Esophagus squamous epithelium (tissue), 5 donors: Measurements from ENCODE around the gene FAM209B. TPM values are rescaled to one million over a fixed set of nuclear protein-coding genes. Genes with fewer than 3 reads are reported as not detected.
"Not testable (repeated sequence)": the region's sequence is repeated elsewhere in the genome, so short reads cannot be mapped to it uniquely, and the experiment has no call there.

Experiments used
- DNase-seq: peaks from one replicate; lab custom pipeline; 2025; lab: John Stamatoyannopoulos, UW
- H3K27ac ChIP-seq, 4 donors: fragments of 200-600 bp; sonication (generic); one replicate each; pipeline ENCODE4 v1.5.1; 2016 to 2019; ENCODE audit warnings: mild to moderate bottlenecking in 1 of 4
- H3K27me3 ChIP-seq, 4 donors: fragments of 200-600 bp; sonication (generic); 1 replicate in 3 of 4; 2 replicates in 1 of 4; pipeline versions ENCODE4 v1.5.1 to v1.6.0; 2017 to 2021; ENCODE audit warnings: antibody characterized with exemption in 1 of 4
- H3K36me3 ChIP-seq, 3 donors: fragments of 200-600 bp; sonication (generic); one replicate each; pipeline ENCODE4 v1.5.1; 2016 to 2019
- H3K4me1 ChIP-seq, 3 donors: fragments of 200-600 bp; sonication (generic); one replicate each; pipeline ENCODE4 v1.5.1; 2017 to 2019
- H3K4me3 ChIP-seq, 4 donors: fragments of 200-600 bp; sonication (generic); 1 replicate in 3 of 4; 2 replicates in 1 of 4; pipeline ENCODE4 v1.5.1; 2016 to 2019; ENCODE audit warnings: mild to moderate bottlenecking in 2 of 4, moderate library complexity in 1 of 4
- H3K9me3 ChIP-seq, 3 donors: fragments of 200-600 bp; sonication (generic); one replicate each; pipeline ENCODE4 v1.5.1; 2016 to 2019
- CTCF ChIP-seq, 6 experiments: fragments of 450-650 bp in 4 of 6; fragments of 200-600 bp in 2 of 6; sonication (generic) in 2 of 6; IDR thresholded peaks; one replicate each; pipeline ENCODE4 v1.5.1; 2016 to 2019; ENCODE audit warnings: antibody characterized with exemption in 6 of 6, mild to moderate bottlenecking in 4 of 6, moderate library complexity in 4 of 6
- POLR2A ChIP-seq, 4 donors: fragments of 450-650 bp; IDR thresholded peaks; one replicate each; pipeline ENCODE4 v1.6.1; 2017; ENCODE audit warnings: antibody characterized with exemption in 4 of 4, mild to moderate bottlenecking in 4 of 4, moderate library complexity in 3 of 4
- WGBS, 2 donors: methylation state at CpG; one replicate each; pipeline ENCODE4 v1.1.5; 2018; 5-methylcytosine and 5-hydroxymethylcytosine counted together
- intact Hi-C: fragments of 100-400 bp; cut with DNase I; formaldehyde crosslinking; loops from one replicate; pipeline ENCODE4 v1.15.0; 2022
- total RNA-seq, 4 donors: library from RNA; depleted of rRNA; stranded (reverse); fragments of >200 nt; gene quantifications; one replicate each; pipeline ENCODE4 v1.1.0, GENCODE V29; 2016
- donor health status: DM: yes; HTN: yes; CAD: no.

Gene FAM209B
- total RNA-seq, 4 donors from 2014 or later = not detected

GRCh38 chr20:56520180-56520579 lies 12.9 kb upstream of the FAM209B start:
- intact Hi-C loops = no loop called here
- WGBS, 2 donors = 94 to 100% methylated on average over 4 to 6 of the region's 10 CpGs
- Histone ChIP-seq H3K9me3 (peaks cover 0 to 23% (median 16%) of the 10 kb centered on the region in 3 donors), H3K4me1 (no peaks in the 10 kb centered on the region), H3K4me3 (no peak overlapping the region), H3K36me3 (peaks cover 26 to 65% (median 28%) of the 10 kb centered on the region in 3 donors), H3K27me3 (no peaks in the 10 kb centered on the region), H3K27ac (no peak overlapping the region)
- DNase-seq = no peak
- TF ChIP-seq POLR2A (IDR thresholded peaks at IDR 0.05) = no peak
- no peak for TF ChIP-seq CTCF (IDR thresholded peaks at IDR 0.05)

GRCh38 chr20:56520746-56521354 lies 12.2 kb upstream of the FAM209B start:
- H3K27ac ChIP-seq, intact Hi-C loops, H3K27me3 ChIP-seq, H3K4me3 ChIP-seq, H3K4me1 ChIP-seq, DNase-seq: not testable (repeated sequence)
- peaks cover 26 to 58% (median 28%) of the 10 kb centered on the region in 3 donors for H3K36me3 ChIP-seq
- 92% methylated on average over 13 of the region's 13 CpGs for WGBS, 2 donors
- H3K9me3 ChIP-seq = peaks cover 0 to 23% (median 16%) of the 10 kb centered on the region in 3 donors

- WGBS, 2 donors = 81 to 91% methylated on average over 5 to 6 of the region's 6 CpGs
- H3K27me3 ChIP-seq = no peaks in the 10 kb centered on the region
- H3K9me3 ChIP-seq = peaks cover 0 to 23% (median 16%) of the 10 kb centered on the region in 3 donors
- no peak for DNase-seq
- H3K36me3 ChIP-seq = peaks cover 21 to 43% (median 26%) of the 10 kb centered on the region in 3 donors
- intact Hi-C loops = no loop called here
- TF ChIP-seq POLR2A (IDR thresholded peaks at IDR 0.05) = no peak
- TF ChIP-seq CTCF (IDR thresholded peaks at IDR 0.05) = no peak
- no peak overlapping the region for H3K27ac ChIP-seq
- H3K4me3 ChIP-seq = no peak overlapping the region
- H3K4me1 ChIP-seq = no peaks in the 10 kb centered on the region
These were observed 10.7 kb upstream of the FAM209B start for GRCh38 chr20:56522311-56522710.

- intact Hi-C loops, H3K4me3 ChIP-seq, H3K27ac ChIP-seq, H3K4me1 ChIP-seq, DNase-seq, H3K27me3 ChIP-seq: not testable (repeated sequence)
- 70 to 80% methylated on average over 2 to 3 of the region's 7 CpGs for WGBS, 2 donors
- H3K9me3 ChIP-seq = peaks cover 0 to 18% (median 16%) of the 10 kb centered on the region in 3 donors
- peaks cover 6 to 22% (median 7%) of the 10 kb centered on the region in 3 donors for H3K36me3 ChIP-seq
These were observed 8.6 kb upstream of the FAM209B start, which contains the start of gene FAM209A for GRCh38 chr20:56524444-56524843. FAM209A (plus strand) TSS chr20:56524744; CDS start chr20:56524809, 65 bp downstream.

- WGBS, 2 donors = 93 to 100% methylated on average over 1 to 3 of the region's 7 CpGs
- Histone ChIP-seq H3K4me3 (no peak overlapping the region), H3K36me3 (no peaks in the 10 kb centered on the region), H3K27me3 (no peaks in the 10 kb centered on the region), H3K9me3 (no peaks in the 10 kb centered on the region), H3K27ac (no peak overlapping the region), H3K4me1 (no peaks in the 10 kb centered on the region)
- TF ChIP-seq POLR2A (IDR thresholded peaks at IDR 0.05) (no peak), CTCF (IDR thresholded peaks at IDR 0.05) (no peak)
- DNase-seq = no peak
- intact Hi-C loops = no loop called here
These were observed 5.5 kb upstream of the FAM209B start for GRCh38 chr20:56527521-56527920.

- no peak overlapping the region for H3K4me3 ChIP-seq
- no peak overlapping the region for H3K27ac ChIP-seq
- DNase-seq = no peak
- intact Hi-C loops = no loop called here
- H3K4me1 ChIP-seq = no peaks in the 10 kb centered on the region
- no peaks in the 10 kb centered on the region for H3K36me3 ChIP-seq
- TF ChIP-seq POLR2A (IDR thresholded peaks at IDR 0.05) (no peak), CTCF (IDR thresholded peaks at IDR 0.05) (no peak)
- no peaks in the 10 kb centered on the region for H3K27me3 ChIP-seq
- 64 to 65% methylated on average over 3 of the region's 3 CpGs for WGBS, 2 donors
- H3K9me3 ChIP-seq = no peaks in the 10 kb centered on the region
These were observed 5.0 kb downstream of the FAM209B start for GRCh38 chr20:56537997-56538396.
